Liver (tissue), 3 donors: ENCODE results near the gene TFDP1.

Experiments
- ATF3 ChIP-seq: IDR thresholded peaks from 2 replicates; pipeline ENCODE4 v1.6.1; 2016; ENCODE audit warnings: antibody characterized with exemption
- JUND ChIP-seq, 2 donors: IDR thresholded peaks; 2 replicates each; pipeline ENCODE4 v1.6.1; 2016; ENCODE audit warnings: antibody characterized with exemption in 2 of 2
- REST ChIP-seq: IDR thresholded peaks from 2 replicates; pipeline ENCODE4 v1.6.1; 2016; ENCODE audit warnings: antibody characterized with exemption, mild to moderate bottlenecking
- TAF1 ChIP-seq: conservative IDR thresholded peaks from 2 replicates; pipeline ENCODE4 v1.6.1; 2016; ENCODE audit warnings: antibody characterized with exemption, mild to moderate bottlenecking
- TF ChIP-seq, protein P1 (sequence below): IDR thresholded peaks from 2 replicates; pipeline ENCODE4 v1.6.1; 2016; ENCODE audit warnings: antibody characterized with exemption
- TF ChIP-seq, protein P2 (sequence below): fragments of 150-350 bp; IDR thresholded peaks from 2 replicates; pipeline ENCODE4 v1.5.1; 2017; ENCODE audit warnings: improper control_type of control experiment, low read depth, low read length; ENCODE audit not compliant: missing input control
- donor health status: healthy.
- donor health status: healthy.

DNA sequence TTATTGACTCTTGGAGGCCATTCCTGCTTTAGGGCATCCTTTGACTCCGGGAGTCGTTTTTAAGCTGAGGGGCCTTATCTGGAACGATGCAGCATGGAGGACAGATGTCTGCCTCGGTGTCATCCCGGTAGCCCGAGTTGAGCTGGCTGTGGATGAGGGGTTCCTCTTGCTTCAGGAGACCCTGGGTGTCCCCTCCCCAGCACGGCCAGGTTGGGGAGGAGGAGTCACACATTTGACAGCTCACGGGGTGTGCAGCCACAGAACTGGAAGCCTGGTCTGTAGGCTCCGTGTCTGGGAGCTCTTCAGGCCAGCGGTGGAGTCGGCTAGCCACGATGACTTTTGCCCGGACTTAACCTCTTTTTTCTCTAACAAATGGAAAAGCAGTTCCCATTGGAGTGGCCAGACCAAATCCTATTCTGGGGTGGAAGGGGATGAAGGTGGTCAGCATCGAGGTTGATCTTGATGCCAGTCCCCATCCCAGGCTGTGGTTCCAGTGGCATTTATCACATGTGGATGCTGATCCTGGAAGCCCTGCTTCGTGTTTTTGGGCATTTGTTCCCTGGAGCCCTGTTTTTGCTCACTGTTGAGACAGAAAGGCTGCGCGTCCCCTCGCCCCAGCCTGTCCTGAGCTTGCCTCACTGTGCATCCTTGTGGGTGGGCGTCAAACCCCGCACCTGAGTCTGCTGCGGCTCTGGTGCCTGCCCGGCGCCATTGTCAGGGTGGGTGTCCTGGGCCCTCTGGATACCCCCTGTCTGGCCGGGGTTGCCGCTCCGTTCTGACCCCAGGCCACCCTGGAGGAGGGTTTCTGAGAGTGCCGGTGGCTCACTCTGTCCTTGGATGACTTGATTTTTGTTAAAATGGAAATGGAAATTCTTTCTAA is 12.0 kb downstream of the TFDP1 start:
- TF ChIP-seq, protein P1, sequence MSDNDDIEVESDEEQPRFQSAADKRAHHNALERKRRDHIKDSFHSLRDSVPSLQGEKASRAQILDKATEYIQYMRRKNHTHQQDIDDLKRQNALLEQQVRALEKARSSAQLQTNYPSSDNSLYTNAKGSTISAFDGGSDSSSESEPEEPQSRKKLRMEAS, result no peak
- TF ChIP-seq TAF1 (no peak), REST (no peak), ATF3 (no peak), JUND (IDR thresholded peaks at IDR 0.05) (no peak)
- TF ChIP-seq, protein P2, sequence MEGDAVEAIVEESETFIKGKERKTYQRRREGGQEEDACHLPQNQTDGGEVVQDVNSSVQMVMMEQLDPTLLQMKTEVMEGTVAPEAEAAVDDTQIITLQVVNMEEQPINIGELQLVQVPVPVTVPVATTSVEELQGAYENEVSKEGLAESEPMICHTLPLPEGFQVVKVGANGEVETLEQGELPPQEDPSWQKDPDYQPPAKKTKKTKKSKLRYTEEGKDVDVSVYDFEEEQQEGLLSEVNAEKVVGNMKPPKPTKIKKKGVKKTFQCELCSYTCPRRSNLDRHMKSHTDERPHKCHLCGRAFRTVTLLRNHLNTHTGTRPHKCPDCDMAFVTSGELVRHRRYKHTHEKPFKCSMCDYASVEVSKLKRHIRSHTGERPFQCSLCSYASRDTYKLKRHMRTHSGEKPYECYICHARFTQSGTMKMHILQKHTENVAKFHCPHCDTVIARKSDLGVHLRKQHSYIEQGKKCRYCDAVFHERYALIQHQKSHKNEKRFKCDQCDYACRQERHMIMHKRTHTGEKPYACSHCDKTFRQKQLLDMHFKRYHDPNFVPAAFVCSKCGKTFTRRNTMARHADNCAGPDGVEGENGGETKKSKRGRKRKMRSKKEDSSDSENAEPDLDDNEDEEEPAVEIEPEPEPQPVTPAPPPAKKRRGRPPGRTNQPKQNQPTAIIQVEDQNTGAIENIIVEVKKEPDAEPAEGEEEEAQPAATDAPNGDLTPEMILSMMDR, result no peak
